ENCODE data around the gene NFATC2. TPM values are rescaled to one million over a fixed set of nuclear protein-coding genes. Genes with fewer than 3 reads are reported as not detected.

NFATC2 gene
- total and polyA plus RNA-seq, 2 experiments from 2014 or later = 0.52 to 0.59 TPM

DNA sequence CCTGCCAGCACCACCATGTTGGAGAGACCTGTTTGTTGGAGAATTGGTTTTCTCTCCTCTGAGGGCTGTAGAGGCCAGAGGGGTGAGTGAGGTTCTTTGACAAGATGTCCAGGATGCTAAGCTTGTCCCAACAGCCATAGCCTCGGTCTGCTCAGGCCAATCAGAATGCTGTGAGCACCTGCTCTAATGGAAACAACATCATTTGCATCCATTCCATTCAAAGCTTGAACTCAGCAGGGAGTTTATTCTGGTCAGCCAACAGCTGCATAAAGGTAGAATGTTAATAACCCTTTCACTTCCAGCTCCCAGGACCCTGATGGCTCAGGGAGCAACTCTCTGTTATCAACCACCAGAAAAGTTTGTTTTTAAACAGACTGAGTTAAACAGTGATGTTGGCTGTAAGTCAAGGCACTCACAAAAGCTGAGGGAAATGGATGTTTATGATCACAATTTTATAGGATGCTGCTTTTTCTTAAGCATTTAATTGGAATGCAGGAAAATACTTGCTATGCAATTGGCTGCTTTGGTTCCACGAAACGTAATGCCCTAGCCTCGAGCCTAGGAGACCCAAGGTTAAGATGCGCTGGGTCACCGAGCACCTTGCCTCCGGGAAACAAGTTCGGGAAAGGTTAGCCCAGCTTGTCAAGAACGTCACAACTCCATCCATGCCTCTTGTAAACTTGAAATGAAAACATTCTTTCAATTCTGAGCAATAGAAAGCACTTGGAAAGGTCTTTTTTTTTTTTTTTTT lies 155.2 kb downstream of the NFATC2 start (continued):
- TF ChIP-seq, protein P1, sequence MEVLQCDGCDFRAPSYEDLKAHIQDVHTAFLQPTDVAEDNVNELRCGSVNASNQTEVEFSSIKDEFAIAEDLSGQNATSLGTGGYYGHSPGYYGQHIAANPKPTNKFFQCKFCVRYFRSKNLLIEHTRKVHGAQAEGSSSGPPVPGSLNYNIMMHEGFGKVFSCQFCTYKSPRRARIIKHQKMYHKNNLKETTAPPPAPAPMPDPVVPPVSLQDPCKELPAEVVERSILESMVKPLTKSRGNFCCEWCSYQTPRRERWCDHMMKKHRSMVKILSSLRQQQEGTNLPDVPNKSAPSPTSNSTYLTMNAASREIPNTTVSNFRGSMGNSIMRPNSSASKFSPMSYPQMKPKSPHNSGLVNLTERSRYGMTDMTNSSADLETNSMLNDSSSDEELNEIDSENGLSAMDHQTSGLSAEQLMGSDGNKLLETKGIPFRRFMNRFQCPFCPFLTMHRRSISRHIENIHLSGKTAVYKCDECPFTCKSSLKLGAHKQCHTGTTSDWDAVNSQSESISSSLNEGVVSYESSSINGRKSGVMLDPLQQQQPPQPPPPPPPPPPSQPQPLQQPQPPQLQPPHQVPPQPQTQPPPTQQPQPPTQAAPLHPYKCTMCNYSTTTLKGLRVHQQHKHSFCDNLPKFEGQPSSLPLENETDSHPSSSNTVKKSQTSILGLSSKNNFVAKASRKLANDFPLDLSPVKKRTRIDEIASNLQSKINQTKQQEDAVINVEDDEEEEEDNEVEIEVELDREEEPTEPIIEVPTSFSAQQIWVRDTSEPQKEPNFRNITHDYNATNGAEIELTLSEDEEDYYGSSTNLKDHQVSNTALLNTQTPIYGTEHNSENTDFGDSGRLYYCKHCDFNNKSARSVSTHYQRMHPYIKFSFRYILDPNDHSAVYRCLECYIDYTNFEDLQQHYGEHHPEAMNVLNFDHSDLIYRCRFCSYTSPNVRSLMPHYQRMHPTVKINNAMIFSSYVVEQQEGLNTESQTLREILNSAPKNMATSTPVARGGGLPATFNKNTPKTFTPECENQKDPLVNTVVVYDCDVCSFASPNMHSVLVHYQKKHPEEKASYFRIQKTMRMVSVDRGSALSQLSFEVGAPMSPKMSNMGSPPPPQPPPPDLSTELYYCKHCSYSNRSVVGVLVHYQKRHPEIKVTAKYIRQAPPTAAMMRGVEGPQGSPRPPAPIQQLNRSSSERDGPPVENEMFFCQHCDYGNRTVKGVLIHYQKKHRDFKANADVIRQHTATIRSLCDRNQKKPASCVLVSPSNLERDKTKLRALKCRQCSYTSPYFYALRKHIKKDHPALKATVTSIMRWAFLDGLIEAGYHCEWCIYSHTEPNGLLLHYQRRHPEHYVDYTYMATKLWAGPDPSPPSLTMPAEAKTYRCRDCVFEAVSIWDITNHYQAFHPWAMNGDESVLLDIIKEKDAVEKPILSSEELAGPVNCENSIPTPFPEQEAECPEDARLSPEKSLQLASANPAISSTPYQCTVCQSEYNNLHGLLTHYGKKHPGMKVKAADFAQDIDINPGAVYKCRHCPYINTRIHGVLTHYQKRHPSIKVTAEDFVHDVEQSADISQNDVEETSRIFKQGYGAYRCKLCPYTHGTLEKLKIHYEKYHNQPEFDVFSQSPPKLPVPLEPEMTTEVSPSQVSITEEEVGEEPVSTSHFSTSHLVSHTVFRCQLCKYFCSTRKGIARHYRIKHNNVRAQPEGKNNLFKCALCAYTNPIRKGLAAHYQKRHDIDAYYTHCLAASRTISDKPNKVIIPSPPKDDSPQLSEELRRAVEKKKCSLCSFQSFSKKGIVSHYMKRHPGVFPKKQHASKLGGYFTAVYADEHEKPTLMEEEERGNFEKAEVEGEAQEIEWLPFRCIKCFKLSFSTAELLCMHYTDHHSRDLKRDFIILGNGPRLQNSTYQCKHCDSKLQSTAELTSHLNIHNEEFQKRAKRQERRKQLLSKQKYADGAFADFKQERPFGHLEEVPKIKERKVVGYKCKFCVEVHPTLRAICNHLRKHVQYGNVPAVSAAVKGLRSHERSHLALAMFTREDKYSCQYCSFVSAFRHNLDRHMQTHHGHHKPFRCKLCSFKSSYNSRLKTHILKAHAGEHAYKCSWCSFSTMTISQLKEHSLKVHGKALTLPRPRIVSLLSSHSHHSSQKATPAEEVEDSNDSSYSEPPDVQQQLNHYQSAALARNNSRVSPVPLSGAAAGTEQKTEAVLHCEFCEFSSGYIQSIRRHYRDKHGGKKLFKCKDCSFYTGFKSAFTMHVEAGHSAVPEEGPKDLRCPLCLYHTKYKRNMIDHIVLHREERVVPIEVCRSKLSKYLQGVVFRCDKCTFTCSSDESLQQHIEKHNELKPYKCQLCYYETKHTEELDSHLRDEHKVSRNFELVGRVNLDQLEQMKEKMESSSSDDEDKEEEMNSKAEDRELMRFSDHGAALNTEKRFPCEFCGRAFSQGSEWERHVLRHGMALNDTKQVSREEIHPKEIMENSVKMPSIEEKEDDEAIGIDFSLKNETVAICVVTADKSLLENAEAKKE (CRISPR knock-in tag; IDR thresholded peaks at IDR 0.05) = peak; percentile 80
- peak; percentile 40; the same call in 1 of the 2 replicates for TF ChIP-seq CREB1 (CRISPR knock-in tag; IDR thresholded peaks at IDR 0.05; ENCODE audit: low read depth)
- TF ChIP-seq, protein P2, sequence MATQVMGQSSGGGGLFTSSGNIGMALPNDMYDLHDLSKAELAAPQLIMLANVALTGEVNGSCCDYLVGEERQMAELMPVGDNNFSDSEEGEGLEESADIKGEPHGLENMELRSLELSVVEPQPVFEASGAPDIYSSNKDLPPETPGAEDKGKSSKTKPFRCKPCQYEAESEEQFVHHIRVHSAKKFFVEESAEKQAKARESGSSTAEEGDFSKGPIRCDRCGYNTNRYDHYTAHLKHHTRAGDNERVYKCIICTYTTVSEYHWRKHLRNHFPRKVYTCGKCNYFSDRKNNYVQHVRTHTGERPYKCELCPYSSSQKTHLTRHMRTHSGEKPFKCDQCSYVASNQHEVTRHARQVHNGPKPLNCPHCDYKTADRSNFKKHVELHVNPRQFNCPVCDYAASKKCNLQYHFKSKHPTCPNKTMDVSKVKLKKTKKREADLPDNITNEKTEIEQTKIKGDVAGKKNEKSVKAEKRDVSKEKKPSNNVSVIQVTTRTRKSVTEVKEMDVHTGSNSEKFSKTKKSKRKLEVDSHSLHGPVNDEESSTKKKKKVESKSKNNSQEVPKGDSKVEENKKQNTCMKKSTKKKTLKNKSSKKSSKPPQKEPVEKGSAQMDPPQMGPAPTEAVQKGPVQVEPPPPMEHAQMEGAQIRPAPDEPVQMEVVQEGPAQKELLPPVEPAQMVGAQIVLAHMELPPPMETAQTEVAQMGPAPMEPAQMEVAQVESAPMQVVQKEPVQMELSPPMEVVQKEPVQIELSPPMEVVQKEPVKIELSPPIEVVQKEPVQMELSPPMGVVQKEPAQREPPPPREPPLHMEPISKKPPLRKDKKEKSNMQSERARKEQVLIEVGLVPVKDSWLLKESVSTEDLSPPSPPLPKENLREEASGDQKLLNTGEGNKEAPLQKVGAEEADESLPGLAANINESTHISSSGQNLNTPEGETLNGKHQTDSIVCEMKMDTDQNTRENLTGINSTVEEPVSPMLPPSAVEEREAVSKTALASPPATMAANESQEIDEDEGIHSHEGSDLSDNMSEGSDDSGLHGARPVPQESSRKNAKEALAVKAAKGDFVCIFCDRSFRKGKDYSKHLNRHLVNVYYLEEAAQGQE (IDR thresholded peaks at IDR 0.05; ENCODE audit: unreplicated experiment) = no peak

DNA sequence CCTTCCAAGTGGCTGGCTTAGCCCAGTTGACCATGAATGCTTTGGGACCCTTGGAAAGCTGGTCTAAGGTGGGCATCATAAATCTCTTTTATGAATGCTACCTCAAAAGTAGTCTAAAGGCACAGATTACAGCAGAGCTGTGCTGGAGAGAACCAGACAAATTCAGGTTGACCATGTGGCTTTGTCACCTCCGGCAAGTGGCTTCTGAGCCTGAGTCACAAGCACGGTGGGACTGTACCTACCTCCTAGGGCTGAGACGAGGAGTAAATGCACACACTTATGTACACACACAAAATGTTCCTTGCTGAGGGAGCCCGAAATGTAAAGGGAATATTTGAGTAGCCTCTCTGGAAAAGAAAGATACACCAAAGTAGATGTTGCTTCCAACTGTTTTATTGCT lies 155.9 kb downstream of the NFATC2 start:
- H2AFZ ChIP-seq = no peak overlapping the region
- Mint-ChIP-seq H3K9me3 (no peaks in the 10 kb centered on the region), H3K4me3 (no peak overlapping the region), H3K36me3 (ENCODE audit: low read depth) (no peaks in the 10 kb centered on the region), H3K27me3 (ENCODE audit: insufficient read depth, low read depth, poor library complexity) (peaks cover 4% of the 10 kb centered on the region), H3K27ac (no peak overlapping the region), H3K4me1 (peaks cover 53% of the 10 kb centered on the region)
- no peaks in the 10 kb centered on the region for H3K79me2 ChIP-seq (replicated peaks; ENCODE audit: insufficient read depth)
- H3F3A ChIP-seq (replicated peaks; ENCODE audit: low read depth) = no peaks in the 10 kb centered on the region
- no peak overlapping the region for H3K27ac ChIP-seq (ENCODE audit: low read depth)
- H3K36me3 ChIP-seq (ENCODE audit: insufficient read depth) = no peaks in the 10 kb centered on the region
- peaks cover 43% of the 10 kb centered on the region for H3K4me1 ChIP-seq (ENCODE audit: insufficient read depth)
- DNase-seq (ENCODE audit: low spot score) = no peak
- H3K27me3 ChIP-seq (ENCODE audit: insufficient read depth) = no peaks in the 10 kb centered on the region
- H3K4me2 ChIP-seq = peak overlapping the region; percentile 3; the same call in 1 of the 2 replicates
- no peaks in the 10 kb centered on the region for H3K9me2 ChIP-seq (ENCODE audit: insufficient read depth)
- no peak overlapping the region for H3K4me3 ChIP-seq
- H4K20me1 ChIP-seq (replicated peaks; ENCODE audit: insufficient read depth) = no peaks in the 10 kb centered on the region
- ATAC-seq = no peak
- TF ChIP-seq, protein P3, sequence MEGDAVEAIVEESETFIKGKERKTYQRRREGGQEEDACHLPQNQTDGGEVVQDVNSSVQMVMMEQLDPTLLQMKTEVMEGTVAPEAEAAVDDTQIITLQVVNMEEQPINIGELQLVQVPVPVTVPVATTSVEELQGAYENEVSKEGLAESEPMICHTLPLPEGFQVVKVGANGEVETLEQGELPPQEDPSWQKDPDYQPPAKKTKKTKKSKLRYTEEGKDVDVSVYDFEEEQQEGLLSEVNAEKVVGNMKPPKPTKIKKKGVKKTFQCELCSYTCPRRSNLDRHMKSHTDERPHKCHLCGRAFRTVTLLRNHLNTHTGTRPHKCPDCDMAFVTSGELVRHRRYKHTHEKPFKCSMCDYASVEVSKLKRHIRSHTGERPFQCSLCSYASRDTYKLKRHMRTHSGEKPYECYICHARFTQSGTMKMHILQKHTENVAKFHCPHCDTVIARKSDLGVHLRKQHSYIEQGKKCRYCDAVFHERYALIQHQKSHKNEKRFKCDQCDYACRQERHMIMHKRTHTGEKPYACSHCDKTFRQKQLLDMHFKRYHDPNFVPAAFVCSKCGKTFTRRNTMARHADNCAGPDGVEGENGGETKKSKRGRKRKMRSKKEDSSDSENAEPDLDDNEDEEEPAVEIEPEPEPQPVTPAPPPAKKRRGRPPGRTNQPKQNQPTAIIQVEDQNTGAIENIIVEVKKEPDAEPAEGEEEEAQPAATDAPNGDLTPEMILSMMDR (conservative IDR thresholded peaks at IDR 0.05; ENCODE audit: low read depth in 2 of 2) = no peak
- TF ChIP-seq NANOG (IDR thresholded peaks at IDR 0.05; ENCODE audit: borderline replicate concordance) (no peak), POLR2AphosphoS5 (IDR thresholded peaks at IDR 0.05; ENCODE audit: low read depth) (no peak), STAT1 (IDR thresholded peaks at IDR 0.05; ENCODE audit: unreplicated experiment) (no peak)
